H9 (cell line): ENCODE measurements around the gene NEGR1. TPM values are rescaled to one million over a fixed set of nuclear protein-coding genes. Genes with fewer than 3 reads are reported as not detected.

Experiments used
- DNase-seq: peaks from one replicate; pipeline ENCODE4 v3.0.0-alpha.2; 2017
- H2AFZ ChIP-seq: one replicate; pipeline ENCODE4 v1.6.1; 2013; ENCODE audit warnings: mild to moderate bottlenecking, low read length, control low read depth, moderate library complexity
- H2AK5ac ChIP-seq: 2 replicates; pipeline ENCODE4 v1.6.1; 2013; ENCODE audit warnings: low read length, control low read depth, mixed read lengths; ENCODE audit not compliant: insufficient read length
- H2BK120ac ChIP-seq: one replicate; pipeline ENCODE4 v1.6.1; 2013; ENCODE audit warnings: low read depth, mild to moderate bottlenecking, low read length, control low read depth, inconsistent platforms; ENCODE audit not compliant: poor library complexity, severe bottlenecking
- H2BK12ac ChIP-seq: 2 replicates; pipeline ENCODE4 v1.6.1; 2013; ENCODE audit warnings: low read length, control low read depth, mixed read lengths, low read depth; ENCODE audit not compliant: insufficient read length
- H2BK15ac ChIP-seq: 2 replicates; pipeline ENCODE4 v1.6.1; 2013; ENCODE audit warnings: low read depth, low read length, control low read depth
- H2BK20ac ChIP-seq: one replicate; pipeline ENCODE4 v1.6.1; 2013; ENCODE audit warnings: low read depth, mild to moderate bottlenecking, low read length, control low read depth, inconsistent platforms; ENCODE audit not compliant: poor library complexity, severe bottlenecking
- H2BK5ac ChIP-seq: 2 replicates; pipeline ENCODE4 v1.6.1; 2013; ENCODE audit warnings: low read length, control low read depth, mixed read lengths; ENCODE audit not compliant: insufficient read length
- H3K14ac ChIP-seq: 2 replicates; pipeline ENCODE4 v1.6.1; 2013; ENCODE audit warnings: low read length, control low read depth; ENCODE audit not compliant: insufficient read depth
- H3K18ac ChIP-seq: 2 replicates; pipeline ENCODE4 v1.6.1; 2013; ENCODE audit warnings: low read depth, mild to moderate bottlenecking, mixed read lengths, low read length, control low read depth; ENCODE audit not compliant: insufficient read length
- H3K23ac ChIP-seq: 2 replicates; pipeline ENCODE4 v1.6.1; 2013; ENCODE audit warnings: low read length, control low read depth, mixed read lengths, low read depth; ENCODE audit not compliant: insufficient read length
- H3K23me2 ChIP-seq: 2 replicates; pipeline ENCODE4 v1.6.1; 2013; ENCODE audit warnings: low read depth, mild to moderate bottlenecking, mixed read lengths, low read length, control low read depth; ENCODE audit not compliant: insufficient read length, poor library complexity, severe bottlenecking
- H3K27ac ChIP-seq: 2 replicates; pipeline ENCODE4 v1.5.1; 2013; ENCODE audit warnings: low read length, control low read depth, mixed read lengths, low read depth; ENCODE audit not compliant: insufficient read length
- H3K27me3 ChIP-seq: 2 replicates; pipeline ENCODE4 v1.6.1; 2013; ENCODE audit warnings: low read length, control low read depth, inconsistent platforms; ENCODE audit not compliant: insufficient read depth
- H3K4ac ChIP-seq: 2 replicates; pipeline ENCODE4 v1.6.1; 2013; ENCODE audit warnings: low read depth, mild to moderate bottlenecking, control low read depth, inconsistent platforms, low read length, moderate library complexity
- H3K4me1 ChIP-seq: 2 replicates; pipeline ENCODE4 v1.6.1; 2013; ENCODE audit warnings: low read length, control low read depth, inconsistent platforms; ENCODE audit not compliant: insufficient read depth
- H3K4me2 ChIP-seq: 2 replicates; pipeline ENCODE4 v1.6.1; 2013; ENCODE audit warnings: low read length, control low read depth, mixed read lengths; ENCODE audit not compliant: insufficient read length, insufficient read depth
- H3K56ac ChIP-seq: 2 replicates; pipeline ENCODE4 v1.6.1; 2013; ENCODE audit warnings: low read depth, mild to moderate bottlenecking, mixed read lengths, low read length, control low read depth; ENCODE audit not compliant: insufficient read length
- H3K79me1 ChIP-seq: 2 replicates; pipeline ENCODE4 v1.6.1; 2013; ENCODE audit warnings: low read depth, mild to moderate bottlenecking, moderate library complexity, low read length, control low read depth, inconsistent platforms; ENCODE audit not compliant: insufficient read depth, poor library complexity, severe bottlenecking
- H3K79me2 ChIP-seq: 2 replicates; pipeline ENCODE4 v1.6.1; 2013; ENCODE audit warnings: low read length, control low read depth, inconsistent platforms; ENCODE audit not compliant: insufficient read depth
- H3K9ac ChIP-seq: 2 replicates; pipeline ENCODE4 v1.6.1; 2013; ENCODE audit warnings: low read length, control low read depth, mixed read lengths; ENCODE audit not compliant: insufficient read length; ENCODE audit errors: extremely low read depth
- H3K9me3 ChIP-seq: one replicate; pipeline ENCODE4 v1.6.1; 2013; ENCODE audit warnings: low read depth, low read length, inconsistent platforms; ENCODE audit not compliant: control insufficient read depth
- H3T11ph ChIP-seq: one replicate; pipeline ENCODE4 v1.6.1; 2013; ENCODE audit warnings: mild to moderate bottlenecking, low read length, control low read depth, inconsistent platforms
- H4K20me1 ChIP-seq: one replicate; pipeline ENCODE4 v1.6.1; 2013; ENCODE audit not compliant: control insufficient read depth, insufficient read length, insufficient read depth
- H4K5ac ChIP-seq: 2 replicates; pipeline ENCODE4 v1.6.1; 2013; ENCODE audit warnings: low read depth, mild to moderate bottlenecking, mixed read lengths, low read length, control low read depth; ENCODE audit not compliant: insufficient read length
- H4K8ac ChIP-seq: replicated peaks from 2 replicates; pipeline ENCODE4 v1.6.1; 2013; ENCODE audit warnings: low read length, control low read depth, mixed read lengths, low read depth; ENCODE audit not compliant: insufficient read length
- H4K91ac ChIP-seq: 2 replicates; pipeline ENCODE4 v1.6.1; 2013; ENCODE audit warnings: low read depth, mild to moderate bottlenecking, moderate library complexity, mixed read lengths, low read length, control low read depth; ENCODE audit not compliant: insufficient read length
- H3K27ac Mint-ChIP-seq, 3 experiments: 2 replicates in 2 of 3; 3 replicates in 1 of 3; pipeline ENCODE4 v1.8.0; 2020 to 2021; ENCODE audit warnings: mixed read lengths in 3 of 3, mild to moderate bottlenecking in 1 of 3, moderate library complexity in 1 of 3
- H3K27me3 Mint-ChIP-seq: 2 replicates; pipeline ENCODE4 v1.8.0; 2021; ENCODE audit warnings: low read depth, mild to moderate bottlenecking, moderate library complexity, mixed read lengths
- H3K36me3 Mint-ChIP-seq, 3 experiments: 2 replicates in 2 of 3; 3 replicates in 1 of 3; pipeline ENCODE4 v1.8.0; 2020 to 2021; ENCODE audit warnings: low read depth in 3 of 3, mixed read lengths in 3 of 3; ENCODE audit not compliant: insufficient read depth in 1 of 3
- H3K4me1 Mint-ChIP-seq, 2 experiments: 2 replicates each; pipeline ENCODE4 v1.8.0; 2020; ENCODE audit warnings: mixed read lengths in 2 of 2
- H3K4me3 Mint-ChIP-seq, 2 experiments: 2 replicates in 1 of 2; 3 replicates in 1 of 2; pipeline ENCODE4 v1.8.0; 2020 to 2021; ENCODE audit warnings: mild to moderate bottlenecking in 2 of 2, mixed read lengths in 2 of 2, moderate library complexity in 1 of 2
- H3K9me3 Mint-ChIP-seq, 2 experiments: 2 replicates in 1 of 2; 3 replicates in 1 of 2; pipeline ENCODE4 v1.8.0; 2020; ENCODE audit warnings: mild to moderate bottlenecking in 2 of 2, mixed read lengths in 2 of 2, moderate library complexity in 1 of 2
- WGBS: extraction: QIAGEN DNeasy Blood & Tissue Kit; methylation state at CpG from one replicate; pipeline ENCODE4 v1.1.7; 2013; ENCODE audit warnings: missing lambda C conversion rate, low lambda C conversion rate, mixed read lengths; ENCODE audit not compliant: insufficient read length; ENCODE audit errors: extremely low coverage; 5-methylcytosine and 5-hydroxymethylcytosine counted together
- total RNA-seq: library from RNA; stranded (reverse); gene quantifications from 2 replicates; pipeline ENCODE4 v1.2.1, GENCODE V29; 2021
- TF ChIP-seq, protein P1 (sequence below): fragments of 200-600 bp; sonication (generic); conservative IDR thresholded peaks from 3 replicates; pipeline ENCODE4 v1.8.0; 2021; ENCODE audit warnings: antibody characterized with exemption, mild to moderate bottlenecking

The NEGR1 gene
- total RNA-seq, 1 experiment from 2014 or later, result 0.13 TPM

DNA sequence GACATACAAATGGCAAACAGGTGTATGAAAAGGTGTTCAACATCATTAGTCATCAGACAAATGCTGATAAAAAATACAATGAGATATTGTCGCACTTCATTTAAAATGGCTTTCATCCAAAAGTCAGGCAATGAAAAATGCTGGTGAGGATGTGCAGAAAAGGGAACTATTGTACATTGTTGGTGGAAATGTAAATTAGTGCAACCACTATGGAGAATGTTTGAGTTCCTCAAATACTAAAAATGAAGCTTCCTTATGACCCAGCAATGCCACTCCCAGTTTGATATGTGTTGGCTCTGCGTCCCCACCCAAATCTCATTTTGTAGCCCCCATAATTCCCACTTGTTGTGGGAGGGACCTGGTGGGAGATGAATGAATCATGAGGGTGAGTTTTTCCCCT, 891.8 kb downstream of the NEGR1 start:
- H3K56ac ChIP-seq, result no peak overlapping the region
- no peaks in the 10 kb centered on the region for H3K23me2 ChIP-seq
- H3K79me2 ChIP-seq, result no peaks in the 10 kb centered on the region
- H2BK120ac ChIP-seq, result no peak overlapping the region
- no peaks in the 10 kb centered on the region for H3K9me3 ChIP-seq
- no peak overlapping the region for H3K14ac ChIP-seq
- DNase-seq, result no peak
- Mint-ChIP-seq H3K9me3 (peaks cover 18 to 28% of the 10 kb centered on the region in 2 experiments; a peak in 4 of 5 replicates), H3K4me3 (no peak overlapping the region), H3K27me3 (peaks cover 51% of the 10 kb centered on the region), H3K27ac (no peak overlapping the region), H3K36me3 (peaks cover 4 to 24% (median 6%) of the 10 kb centered on the region in 3 experiments; a peak in 5 of 7 replicates), H3K4me1 (peaks cover 11 to 15% of the 10 kb centered on the region in 2 experiments)
- H2BK5ac ChIP-seq, result no peak overlapping the region
- WGBS, result no CpG with 5 or more reads among the region's 2 CpGs
- no peak overlapping the region for H3K4ac ChIP-seq
- no peaks in the 10 kb centered on the region for H3K79me1 ChIP-seq
- no peak overlapping the region for H3K9ac ChIP-seq
- H3K27me3 ChIP-seq, result peaks cover 6% of the 10 kb centered on the region
- no peaks in the 10 kb centered on the region for H4K20me1 ChIP-seq
- H2AFZ ChIP-seq, result no peak overlapping the region
- H4K8ac ChIP-seq, result no peak overlapping the region
- H3K27ac ChIP-seq, result no peak overlapping the region
- H2BK15ac ChIP-seq, result no peak overlapping the region
- no peak overlapping the region for H2BK12ac ChIP-seq
- no peak overlapping the region for H3K18ac ChIP-seq
- TF ChIP-seq, protein P1, sequence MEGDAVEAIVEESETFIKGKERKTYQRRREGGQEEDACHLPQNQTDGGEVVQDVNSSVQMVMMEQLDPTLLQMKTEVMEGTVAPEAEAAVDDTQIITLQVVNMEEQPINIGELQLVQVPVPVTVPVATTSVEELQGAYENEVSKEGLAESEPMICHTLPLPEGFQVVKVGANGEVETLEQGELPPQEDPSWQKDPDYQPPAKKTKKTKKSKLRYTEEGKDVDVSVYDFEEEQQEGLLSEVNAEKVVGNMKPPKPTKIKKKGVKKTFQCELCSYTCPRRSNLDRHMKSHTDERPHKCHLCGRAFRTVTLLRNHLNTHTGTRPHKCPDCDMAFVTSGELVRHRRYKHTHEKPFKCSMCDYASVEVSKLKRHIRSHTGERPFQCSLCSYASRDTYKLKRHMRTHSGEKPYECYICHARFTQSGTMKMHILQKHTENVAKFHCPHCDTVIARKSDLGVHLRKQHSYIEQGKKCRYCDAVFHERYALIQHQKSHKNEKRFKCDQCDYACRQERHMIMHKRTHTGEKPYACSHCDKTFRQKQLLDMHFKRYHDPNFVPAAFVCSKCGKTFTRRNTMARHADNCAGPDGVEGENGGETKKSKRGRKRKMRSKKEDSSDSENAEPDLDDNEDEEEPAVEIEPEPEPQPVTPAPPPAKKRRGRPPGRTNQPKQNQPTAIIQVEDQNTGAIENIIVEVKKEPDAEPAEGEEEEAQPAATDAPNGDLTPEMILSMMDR, result no peak
- no peak overlapping the region for H3K23ac ChIP-seq
- H4K5ac ChIP-seq, result no peak overlapping the region
- H2AK5ac ChIP-seq, result no peak overlapping the region
- H3K4me1 ChIP-seq, result no peaks in the 10 kb centered on the region
- H3T11ph ChIP-seq, result no peak overlapping the region
- no peak overlapping the region for H2BK20ac ChIP-seq
- no peak overlapping the region for H4K91ac ChIP-seq
- no peak overlapping the region for H3K4me2 ChIP-seq
